Measurements from ENCODE around the gene CD248.

DNA sequence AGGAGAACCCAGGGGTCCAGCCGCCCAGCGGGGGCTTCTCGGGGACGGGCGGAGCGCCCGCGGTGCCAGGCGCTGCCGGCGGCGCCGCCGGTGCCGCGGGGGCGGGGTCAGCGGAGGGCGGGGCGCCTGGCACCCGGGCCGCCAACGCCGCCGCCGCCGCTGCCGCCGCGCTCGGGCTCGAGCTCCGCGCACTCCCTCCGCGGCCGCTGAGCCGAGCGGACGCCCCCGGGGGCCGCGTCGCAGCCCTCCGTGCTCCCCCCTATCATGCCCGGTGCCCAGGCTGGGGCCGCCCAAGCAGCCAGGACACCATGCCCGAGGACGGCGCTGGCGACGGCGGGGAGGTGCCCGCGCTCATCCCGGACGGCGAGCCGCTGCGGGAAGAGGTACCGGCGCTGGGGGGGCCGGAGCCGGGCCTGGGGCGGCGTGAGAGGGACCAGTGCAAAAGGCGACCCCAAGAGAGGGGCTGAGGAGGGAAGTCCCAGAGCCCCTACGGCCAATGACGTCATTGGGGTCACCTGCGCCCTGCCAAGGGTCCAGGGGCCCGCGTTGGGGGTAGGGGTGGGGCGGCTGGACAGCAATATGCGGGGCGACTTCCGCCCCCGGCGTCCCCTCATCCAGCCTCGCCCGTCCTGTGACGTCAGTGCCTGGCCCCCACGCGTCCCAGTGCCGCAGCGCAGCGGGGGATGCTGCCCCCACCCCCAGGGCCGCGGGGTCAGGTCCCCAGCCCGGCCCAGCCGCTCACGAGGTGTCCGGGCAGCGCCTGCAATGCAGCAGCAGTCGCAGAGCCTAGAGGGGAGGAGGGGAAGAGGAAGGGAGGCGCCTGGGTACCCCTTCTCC is 24.9 kb downstream of the CD248 start, which contains the start of gene TMEM151A:
- TF ChIP-seq, protein P1, sequence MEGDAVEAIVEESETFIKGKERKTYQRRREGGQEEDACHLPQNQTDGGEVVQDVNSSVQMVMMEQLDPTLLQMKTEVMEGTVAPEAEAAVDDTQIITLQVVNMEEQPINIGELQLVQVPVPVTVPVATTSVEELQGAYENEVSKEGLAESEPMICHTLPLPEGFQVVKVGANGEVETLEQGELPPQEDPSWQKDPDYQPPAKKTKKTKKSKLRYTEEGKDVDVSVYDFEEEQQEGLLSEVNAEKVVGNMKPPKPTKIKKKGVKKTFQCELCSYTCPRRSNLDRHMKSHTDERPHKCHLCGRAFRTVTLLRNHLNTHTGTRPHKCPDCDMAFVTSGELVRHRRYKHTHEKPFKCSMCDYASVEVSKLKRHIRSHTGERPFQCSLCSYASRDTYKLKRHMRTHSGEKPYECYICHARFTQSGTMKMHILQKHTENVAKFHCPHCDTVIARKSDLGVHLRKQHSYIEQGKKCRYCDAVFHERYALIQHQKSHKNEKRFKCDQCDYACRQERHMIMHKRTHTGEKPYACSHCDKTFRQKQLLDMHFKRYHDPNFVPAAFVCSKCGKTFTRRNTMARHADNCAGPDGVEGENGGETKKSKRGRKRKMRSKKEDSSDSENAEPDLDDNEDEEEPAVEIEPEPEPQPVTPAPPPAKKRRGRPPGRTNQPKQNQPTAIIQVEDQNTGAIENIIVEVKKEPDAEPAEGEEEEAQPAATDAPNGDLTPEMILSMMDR (IDR thresholded peaks at IDR 0.05), result no peak
- TF ChIP-seq POLR2A (IDR thresholded peaks at IDR 0.05) (no peak), POLR2AphosphoS5 (IDR thresholded peaks at IDR 0.05) (no peak)
